ENCODE results near the gene PPP1R14D. TPM values are rescaled to one million over a fixed set of nuclear protein-coding genes. Genes with fewer than 3 reads are reported as not detected.

PPP1R14D gene
- polyA plus RNA-seq, 1 donor from 2014 or later = 0.56 TPM

DNA sequence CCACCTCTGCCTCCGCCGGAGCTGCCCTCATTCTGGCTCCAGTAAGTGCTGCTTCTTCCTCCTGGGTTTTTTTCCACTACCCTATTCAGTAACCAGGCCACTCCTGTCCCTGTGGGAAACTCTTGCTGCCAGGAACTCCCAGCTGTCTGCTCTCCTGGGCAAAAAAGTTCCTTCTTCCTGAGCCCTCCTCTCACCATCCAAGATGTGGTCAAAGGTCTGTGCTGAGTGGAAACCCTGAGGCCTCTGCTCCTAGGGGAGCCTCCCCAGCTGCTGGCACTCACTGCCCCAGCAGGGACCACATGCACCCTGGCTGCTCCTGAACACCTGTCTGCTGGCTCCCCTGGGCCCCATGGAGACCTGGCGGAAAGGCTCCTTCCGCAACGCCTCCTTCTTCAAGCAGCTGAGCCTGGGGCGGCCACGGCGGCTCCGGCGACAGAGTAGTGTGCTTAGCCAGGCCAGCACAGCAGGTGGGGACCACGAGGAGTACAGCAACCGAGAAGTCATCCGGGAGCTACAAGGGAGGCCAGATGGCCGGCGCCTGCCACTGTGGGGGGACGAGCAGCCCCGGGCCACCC, 58.3 kb downstream of the PPP1R14D start:
- no peaks in the 10 kb centered on the region for H3K36me3 Mint-ChIP-seq
- H3K27me3 Mint-ChIP-seq = no peaks in the 10 kb centered on the region
- H3K9me3 Mint-ChIP-seq = no peaks in the 10 kb centered on the region
- H3K4me1 Mint-ChIP-seq = peaks cover 16 to 25% (median 21%) of the 10 kb centered on the region in 3 donors
- H3K27ac Mint-ChIP-seq = peak overlapping the region; percentile 87 to 91 (median 90)
- peak overlapping the region in 3 of 4 donors; percentile 70 to 88 (median 83) for H3K4me3 Mint-ChIP-seq

DNA sequence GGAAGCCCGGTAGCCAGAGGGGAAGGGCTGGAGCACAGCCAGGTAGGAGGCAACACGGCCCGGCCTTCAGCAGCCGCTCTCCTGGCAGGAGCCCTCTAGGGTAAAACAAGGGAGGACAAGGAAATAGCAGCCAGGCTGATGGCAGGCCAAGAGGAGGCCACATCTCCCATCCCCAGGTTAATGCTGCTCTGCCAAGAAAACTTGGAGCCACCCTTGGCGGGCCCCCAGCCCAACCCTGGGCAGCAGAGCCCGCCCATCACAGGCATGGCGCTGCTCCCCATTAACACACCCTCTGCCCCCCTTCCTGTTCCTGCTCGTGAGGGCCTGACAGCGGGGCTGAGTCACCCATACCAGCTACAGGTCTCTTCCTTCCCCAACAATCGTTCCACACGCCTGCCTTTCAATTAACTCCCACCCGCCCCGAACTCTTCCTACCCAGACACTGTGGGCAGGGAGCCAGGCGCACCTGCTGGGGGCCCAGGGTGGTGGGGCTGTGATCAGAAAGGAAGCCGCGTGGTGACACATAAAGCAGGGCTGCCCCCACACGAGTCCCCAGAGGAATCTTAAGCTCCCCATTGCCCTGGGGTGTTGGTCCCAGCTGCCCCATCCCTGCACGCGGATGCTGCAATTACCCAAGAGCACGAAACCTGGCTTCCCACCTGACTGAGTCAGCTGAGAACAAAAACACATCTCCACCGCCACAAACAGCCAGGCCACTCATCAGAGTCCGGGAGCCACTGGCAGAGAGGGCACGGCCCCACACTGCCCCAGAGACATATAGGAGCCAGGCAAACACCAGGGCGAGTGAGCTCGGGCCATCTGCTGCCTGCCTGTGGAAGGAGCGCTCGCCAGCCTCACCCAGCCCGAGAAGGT, 59.0 kb downstream of the PPP1R14D start, which contains the start of gene C15orf62:
Gene C15orf62, plus strand, starts transcription at position 707 of the 873 bp plus-strand sequence. CDS start 516 bp downstream, outside the sequence.
- H3K4me1 Mint-ChIP-seq = peaks cover 21 to 30% (median 25%) of the 10 kb centered on the region in 3 donors
- H3K4me3 Mint-ChIP-seq = peak within 1 kb of the TSS; percentile 55 to 88 (median 76)
- no peaks in the 10 kb centered on the region for H3K36me3 Mint-ChIP-seq
- no peaks in the 10 kb centered on the region for H3K9me3 Mint-ChIP-seq
- peak within 1 kb of the TSS; percentile 87 to 91 (median 90) for H3K27ac Mint-ChIP-seq
- H3K27me3 Mint-ChIP-seq = no peaks in the 10 kb centered on the region

DNA sequence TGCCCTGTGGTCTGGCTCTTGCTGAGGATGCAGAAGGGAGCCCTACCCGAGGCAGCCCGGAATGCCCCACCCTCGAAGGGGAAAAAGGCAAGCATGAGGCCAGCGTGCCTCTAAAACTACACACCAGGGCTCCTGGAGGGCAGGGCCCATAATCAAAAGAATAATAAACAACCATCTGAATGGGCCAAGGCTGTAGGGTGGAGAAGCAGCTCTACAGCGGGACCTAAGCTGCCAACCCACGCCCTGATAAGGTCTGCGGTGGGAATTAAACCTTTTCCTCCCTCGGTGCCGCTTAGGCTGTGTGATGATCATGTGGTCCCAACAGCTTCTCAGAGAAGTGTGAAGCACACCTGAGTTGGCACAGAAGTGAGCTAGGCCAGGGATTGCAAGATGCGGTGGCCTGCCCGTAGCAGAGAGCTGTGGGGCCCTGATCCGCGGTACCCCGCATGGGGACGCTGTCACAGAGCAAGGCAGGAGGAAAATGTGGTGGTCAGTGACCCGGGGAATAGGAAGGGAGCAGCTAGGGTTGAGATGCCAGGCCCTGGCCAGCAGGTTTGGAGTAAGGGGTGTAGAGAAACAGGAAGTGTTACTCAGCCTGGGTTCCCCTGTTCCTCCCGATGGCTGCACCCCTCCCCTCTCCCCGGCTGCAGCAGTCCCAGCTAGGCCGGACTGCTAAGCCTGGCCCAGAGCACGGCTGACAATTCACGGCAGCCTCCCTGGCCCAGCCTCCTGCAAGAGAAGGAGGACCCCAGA, 59.8 kb downstream of the PPP1R14D start:
- Mint-ChIP-seq H3K4me1 (peaks cover 23 to 30% (median 25%) of the 10 kb centered on the region in 3 donors), H3K4me3 (peak overlapping the region; percentile 21 to 88 (median 76)), H3K27ac (peak overlapping the region in 2 of 3 donors; percentile 90 to 91), H3K27me3 (no peaks in the 10 kb centered on the region), H3K9me3 (no peaks in the 10 kb centered on the region), H3K36me3 (no peaks in the 10 kb centered on the region)

DNA sequence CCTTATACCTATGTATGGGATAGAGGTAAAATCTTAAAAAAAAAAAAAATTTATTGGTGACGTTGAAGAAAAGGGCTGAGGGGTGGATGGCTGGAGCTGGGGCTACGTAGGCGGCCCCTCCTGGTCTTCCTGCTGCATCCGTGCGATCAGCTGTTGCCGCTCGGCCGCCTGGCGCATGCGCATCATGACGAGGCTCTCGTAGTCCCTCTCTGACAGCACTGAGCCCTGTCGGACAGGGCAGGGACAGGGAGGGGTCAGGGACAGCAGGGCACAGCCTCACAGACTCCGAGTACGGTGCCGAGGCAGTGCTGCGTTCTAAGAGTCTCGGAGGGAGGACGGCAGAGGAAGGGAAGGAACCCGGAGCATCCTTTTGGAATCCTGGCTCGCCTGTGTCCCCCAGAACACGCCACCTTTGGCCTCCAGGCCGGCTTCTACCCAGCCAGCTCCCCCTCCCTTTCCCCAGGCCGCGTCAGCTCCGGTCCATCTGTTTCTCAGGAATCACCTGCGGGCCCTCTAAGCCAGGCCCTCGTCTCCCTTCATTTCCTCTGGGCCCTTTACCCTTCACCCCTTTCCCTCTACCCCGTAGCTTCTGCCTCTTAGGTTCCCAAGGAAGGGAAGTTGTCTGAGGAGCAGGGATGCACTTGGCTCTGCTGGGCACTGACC, 60.5 kb downstream of the PPP1R14D start:
- no peaks in the 10 kb centered on the region for H3K36me3 Mint-ChIP-seq
- H3K9me3 Mint-ChIP-seq = no peaks in the 10 kb centered on the region
- H3K27ac Mint-ChIP-seq = peak overlapping the region in 1 of 3 donors; percentile 90
- no peak overlapping the region for H3K4me3 Mint-ChIP-seq
- peaks cover 2% of the 10 kb centered on the region for H3K27me3 Mint-ChIP-seq
- peaks cover 23 to 33% (median 27%) of the 10 kb centered on the region in 3 donors for H3K4me1 Mint-ChIP-seq

DNA sequence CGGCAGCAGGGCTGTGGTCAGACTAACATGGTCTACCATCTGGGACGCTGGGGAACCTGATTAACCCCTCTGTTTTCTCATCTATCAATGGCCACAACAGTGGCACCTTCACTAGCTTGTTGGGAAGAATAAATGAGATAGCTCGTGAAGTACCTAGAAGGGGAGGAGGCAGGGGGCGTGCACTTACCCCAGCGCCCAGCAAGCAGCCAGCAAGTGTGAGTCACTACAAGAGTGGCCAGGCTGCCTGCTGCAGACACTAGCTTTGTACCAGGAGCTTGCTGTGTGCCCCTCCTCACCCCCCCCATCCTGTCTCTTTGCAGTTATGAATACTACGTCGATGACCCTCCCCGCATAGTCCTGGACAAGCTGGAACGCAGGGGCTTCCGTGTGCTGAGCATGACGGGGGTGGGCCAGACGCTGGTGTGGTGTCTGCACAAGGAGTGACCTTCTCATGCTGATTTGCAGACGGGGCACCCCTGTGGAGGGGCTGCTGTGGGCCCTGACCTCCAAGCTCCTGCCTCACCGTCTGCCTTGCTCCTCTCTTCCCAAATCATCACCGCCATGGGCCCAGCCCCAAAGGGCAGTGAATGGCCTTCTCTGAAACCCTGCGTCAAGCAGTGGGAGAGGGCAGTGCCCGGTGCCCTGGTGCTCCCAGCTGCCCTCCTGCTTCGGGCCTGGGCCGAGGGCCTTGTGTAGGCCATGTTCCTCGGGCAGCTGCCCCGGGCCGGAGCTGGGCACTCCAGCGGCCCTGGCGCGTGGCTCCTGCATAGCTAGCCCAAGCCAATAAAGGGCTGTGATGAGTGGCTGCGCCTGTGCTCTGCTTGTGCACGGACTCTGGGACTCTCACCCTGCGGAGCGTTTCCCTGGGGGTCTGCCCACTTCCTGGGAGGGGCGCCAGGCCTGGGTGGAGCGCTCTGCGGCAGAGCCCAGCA, 61.3 kb downstream of the PPP1R14D start:
- H3K27ac Mint-ChIP-seq = peak overlapping the region in 1 of 3 donors; percentile 23
- no peaks in the 10 kb centered on the region for H3K36me3 Mint-ChIP-seq
- peaks cover 2% of the 10 kb centered on the region for H3K27me3 Mint-ChIP-seq
- H3K4me3 Mint-ChIP-seq = no peak overlapping the region
- peaks cover 23 to 33% (median 28%) of the 10 kb centered on the region in 3 donors for H3K4me1 Mint-ChIP-seq
- no peaks in the 10 kb centered on the region for H3K9me3 Mint-ChIP-seq

DNA sequence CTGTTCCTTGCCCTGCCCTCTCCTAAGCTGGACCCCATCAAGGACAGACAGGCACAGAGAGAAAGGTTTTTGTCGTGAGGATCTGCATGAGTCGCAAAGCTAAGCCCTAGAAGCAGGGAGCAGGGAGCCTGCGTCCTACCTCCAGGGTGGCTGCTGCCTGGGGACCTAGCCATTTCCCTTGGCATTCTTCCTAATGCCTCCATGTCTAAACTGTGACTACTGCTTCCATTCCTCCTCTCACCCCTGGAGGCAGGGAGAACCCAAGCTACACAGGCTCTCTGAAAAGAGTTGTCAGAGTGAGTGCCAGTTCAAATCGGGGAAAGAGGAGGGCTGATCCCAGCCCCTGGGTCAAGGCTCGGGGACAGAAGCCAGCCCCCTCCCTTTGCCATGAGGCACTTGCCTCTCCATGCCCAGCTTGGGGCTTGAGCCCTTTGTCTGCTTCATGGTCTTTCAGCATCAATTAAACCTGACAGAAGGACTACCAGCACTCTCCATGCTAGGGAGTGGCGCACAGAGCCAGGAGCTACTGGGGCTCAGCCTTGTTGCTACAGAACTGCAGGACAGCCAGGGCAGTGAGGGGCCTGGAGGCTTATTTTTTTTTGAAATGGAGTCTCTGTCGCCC, 62.2 kb downstream of the PPP1R14D start:
- peaks cover 2% of the 10 kb centered on the region for H3K27me3 Mint-ChIP-seq
- H3K27ac Mint-ChIP-seq = peak overlapping the region in 1 of 3 donors; percentile 23
- H3K36me3 Mint-ChIP-seq = no peaks in the 10 kb centered on the region
- peak overlapping the region in 3 of 4 donors; percentile 17 to 81 (median 80) for H3K4me3 Mint-ChIP-seq
- H3K9me3 Mint-ChIP-seq = no peaks in the 10 kb centered on the region
- peaks cover 23 to 33% (median 28%) of the 10 kb centered on the region in 3 donors for H3K4me1 Mint-ChIP-seq

Other genes starting within 250 kb of the PPP1R14D start
- 1.1 TPM for gene KNL1, start 234.5 kb downstream of the PPP1R14D start, polyA plus RNA-seq
- 0.45 TPM for gene RAD51, start 133.5 kb downstream of the PPP1R14D start, polyA plus RNA-seq
- 18.3 TPM for gene RMDN3, start 73.5 kb downstream of the PPP1R14D start, polyA plus RNA-seq
- 44.2 TPM for gene GCHFR, start 64.6 kb downstream of the PPP1R14D start, polyA plus RNA-seq
- 0.09 TPM for gene C15orf62, start 58.7 kb downstream of the PPP1R14D start, polyA plus RNA-seq
- gene ZFYVE19, start 21.6 kb downstream of the PPP1R14D start, polyA plus RNA-seq = 16.0 TPM
- 34.0 TPM for gene DNAJC17, start 21.2 kb downstream of the PPP1R14D start, polyA plus RNA-seq
- 12.6 TPM for gene SPINT1, start 15.3 kb upstream of the PPP1R14D start, polyA plus RNA-seq
- not detected for gene RHOV, start 45.5 kb upstream of the PPP1R14D start, polyA plus RNA-seq
- gene VPS18, start 65.7 kb upstream of the PPP1R14D start, polyA plus RNA-seq = 27.0 TPM
- gene DLL4, start 100.6 kb upstream of the PPP1R14D start, polyA plus RNA-seq = not detected
- gene CHAC1, start 124.8 kb upstream of the PPP1R14D start, polyA plus RNA-seq = 0.84 TPM

Data from IgD-negative memory B cell (primary cell).